Ishikawa (cell line): ENCODE data around the gene FBXO24.
A peak's percentile ranks its signal among the peaks of the same experiment; 100 is the strongest.

ENCODE experiments used
- CEBPB ChIP-seq: IDR thresholded peaks from 2 replicates; pipeline ENCODE4 v1.6.1; 2012
- CREB1 ChIP-seq: IDR thresholded peaks from 2 replicates; pipeline ENCODE4 v1.6.1; 2012; ENCODE audit warnings: low read depth
- EGR1 ChIP-seq: IDR thresholded peaks from 2 replicates; pipeline ENCODE4 v1.6.1; 2012
- EP300 ChIP-seq: IDR thresholded peaks from 2 replicates; pipeline ENCODE4 v1.6.1; 2012; ENCODE audit warnings: borderline replicate concordance
- FOXM1 ChIP-seq: IDR thresholded peaks from 2 replicates; pipeline ENCODE4 v1.6.1; 2012; ENCODE audit warnings: low read depth, borderline replicate concordance
- NFIC ChIP-seq: IDR thresholded peaks from 2 replicates; pipeline ENCODE4 v1.6.1; 2012
- RAD21 ChIP-seq: IDR thresholded peaks from 2 replicates; pipeline ENCODE4 v1.6.1; 2012; ENCODE audit warnings: low read depth
- TAF1 ChIP-seq: IDR thresholded peaks from 2 replicates; pipeline ENCODE4 v1.6.1; 2012; ENCODE audit warnings: low read depth, mild to moderate bottlenecking
- TCF12 ChIP-seq: IDR thresholded peaks from 2 replicates; pipeline ENCODE4 v1.6.1; 2012; ENCODE audit warnings: low read depth
- TEAD4 ChIP-seq: IDR thresholded peaks from 2 replicates; pipeline ENCODE4 v1.6.1; 2012
- YY1 ChIP-seq: IDR thresholded peaks from 2 replicates; pipeline ENCODE4 v1.6.1; 2012; ENCODE audit warnings: low read depth
- ZBTB7A ChIP-seq: IDR thresholded peaks from 2 replicates; pipeline ENCODE4 v1.6.1; 2012; ENCODE audit warnings: low read depth
- TF ChIP-seq, protein P1 (sequence below): IDR thresholded peaks from 2 replicates; pipeline ENCODE4 v1.6.1; 2012; ENCODE audit warnings: low read depth, mild to moderate bottlenecking
- TF ChIP-seq, protein P2 (sequence below): IDR thresholded peaks from 2 replicates; pipeline ENCODE4 v1.6.1; 2012

DNA sequence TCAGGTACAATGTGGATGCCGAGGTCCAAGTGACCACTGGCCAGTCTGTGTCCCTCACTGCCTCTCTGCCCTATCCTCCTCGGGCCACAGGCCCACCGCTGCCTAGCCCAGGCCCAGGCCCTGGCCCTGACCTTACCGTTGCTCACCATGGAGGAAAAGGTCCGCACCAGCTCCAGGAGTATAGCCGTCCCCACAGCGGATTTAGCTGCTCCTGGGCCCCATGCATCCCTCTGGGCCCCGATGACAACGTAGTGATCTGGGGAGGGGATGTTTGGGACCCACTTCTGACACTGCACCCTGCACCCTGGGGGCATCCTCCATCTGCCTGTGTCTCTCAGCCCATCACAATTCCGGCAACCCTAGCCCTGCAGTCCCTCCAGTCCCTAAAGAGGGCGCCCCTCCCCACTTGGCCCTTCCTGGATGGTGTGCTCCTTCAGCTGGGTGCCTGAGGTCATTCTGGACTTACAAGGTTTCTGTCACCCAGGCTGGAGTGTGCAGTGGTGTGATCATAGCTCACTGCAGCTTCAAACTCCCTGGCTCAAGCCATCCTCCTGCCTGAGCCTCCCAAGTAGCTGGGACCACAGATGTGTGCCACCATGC lies 43.1 kb downstream of the FBXO24 start:
- TF ChIP-seq, protein P1, sequence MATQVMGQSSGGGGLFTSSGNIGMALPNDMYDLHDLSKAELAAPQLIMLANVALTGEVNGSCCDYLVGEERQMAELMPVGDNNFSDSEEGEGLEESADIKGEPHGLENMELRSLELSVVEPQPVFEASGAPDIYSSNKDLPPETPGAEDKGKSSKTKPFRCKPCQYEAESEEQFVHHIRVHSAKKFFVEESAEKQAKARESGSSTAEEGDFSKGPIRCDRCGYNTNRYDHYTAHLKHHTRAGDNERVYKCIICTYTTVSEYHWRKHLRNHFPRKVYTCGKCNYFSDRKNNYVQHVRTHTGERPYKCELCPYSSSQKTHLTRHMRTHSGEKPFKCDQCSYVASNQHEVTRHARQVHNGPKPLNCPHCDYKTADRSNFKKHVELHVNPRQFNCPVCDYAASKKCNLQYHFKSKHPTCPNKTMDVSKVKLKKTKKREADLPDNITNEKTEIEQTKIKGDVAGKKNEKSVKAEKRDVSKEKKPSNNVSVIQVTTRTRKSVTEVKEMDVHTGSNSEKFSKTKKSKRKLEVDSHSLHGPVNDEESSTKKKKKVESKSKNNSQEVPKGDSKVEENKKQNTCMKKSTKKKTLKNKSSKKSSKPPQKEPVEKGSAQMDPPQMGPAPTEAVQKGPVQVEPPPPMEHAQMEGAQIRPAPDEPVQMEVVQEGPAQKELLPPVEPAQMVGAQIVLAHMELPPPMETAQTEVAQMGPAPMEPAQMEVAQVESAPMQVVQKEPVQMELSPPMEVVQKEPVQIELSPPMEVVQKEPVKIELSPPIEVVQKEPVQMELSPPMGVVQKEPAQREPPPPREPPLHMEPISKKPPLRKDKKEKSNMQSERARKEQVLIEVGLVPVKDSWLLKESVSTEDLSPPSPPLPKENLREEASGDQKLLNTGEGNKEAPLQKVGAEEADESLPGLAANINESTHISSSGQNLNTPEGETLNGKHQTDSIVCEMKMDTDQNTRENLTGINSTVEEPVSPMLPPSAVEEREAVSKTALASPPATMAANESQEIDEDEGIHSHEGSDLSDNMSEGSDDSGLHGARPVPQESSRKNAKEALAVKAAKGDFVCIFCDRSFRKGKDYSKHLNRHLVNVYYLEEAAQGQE, result no peak
- TF ChIP-seq NFIC (no peak), YY1 (no peak), TCF12 (no peak), CEBPB (no peak), TEAD4 (no peak), EP300 (no peak), EGR1 (no peak), RAD21 (peak; percentile 55), TAF1 (no peak), CREB1 (no peak), FOXM1 (no peak), ZBTB7A (no peak)
- TF ChIP-seq, protein P2, sequence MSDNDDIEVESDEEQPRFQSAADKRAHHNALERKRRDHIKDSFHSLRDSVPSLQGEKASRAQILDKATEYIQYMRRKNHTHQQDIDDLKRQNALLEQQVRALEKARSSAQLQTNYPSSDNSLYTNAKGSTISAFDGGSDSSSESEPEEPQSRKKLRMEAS, result no peak
